Ectodermal cell (in vitro differentiated cells): ENCODE results near the gene KHK.
"Not testable (repeated sequence)": the region's sequence is repeated elsewhere in the genome, so short reads cannot be mapped to it uniquely, and the experiment has no call there.

ENCODE experiments used
- H3K27ac ChIP-seq: 2 replicates; pipeline ENCODE4 v1.7.0; 2013; ENCODE audit warnings: mild to moderate bottlenecking, low read depth, low read length; ENCODE audit not compliant: insufficient read depth, poor library complexity, severe bottlenecking
- H3K27me3 ChIP-seq: 2 replicates; pipeline ENCODE4 v1.7.0; 2013; ENCODE audit warnings: mild to moderate bottlenecking, low read length; ENCODE audit not compliant: insufficient read depth, control insufficient read depth, poor library complexity, severe bottlenecking
- H3K36me3 ChIP-seq: one replicate; pipeline ENCODE4 v1.7.0; 2013; ENCODE audit warnings: low read length; ENCODE audit not compliant: control insufficient read depth, insufficient read depth
- H3K4me1 ChIP-seq: one replicate; pipeline ENCODE4 v1.7.0; 2013; ENCODE audit warnings: low read length; ENCODE audit not compliant: control insufficient read depth, insufficient read depth
- H3K4me3 ChIP-seq: 2 replicates; pipeline ENCODE4 v1.7.0; 2013; ENCODE audit warnings: low read depth, low read length, control low read depth; ENCODE audit not compliant: insufficient read depth
- H3K9me3 ChIP-seq: 2 replicates; pipeline ENCODE4 v1.7.0; 2013; ENCODE audit warnings: mild to moderate bottlenecking, low read length, moderate library complexity; ENCODE audit not compliant: control insufficient read depth
- WGBS, 2 experiments: methylation state at CpG; one replicate each; pipeline ENCODE4 v1.1.7; 2013; ENCODE audit warnings: missing lambda C conversion rate in 2 of 2; 5-methylcytosine and 5-hydroxymethylcytosine counted together

The KHK gene

GRCh38 chr2:27096748-27097297 lies 10.3 kb downstream of the KHK start:
- Histone ChIP-seq H3K27me3 (no peaks in the 10 kb centered on the region), H3K4me1 (peaks cover 5% of the 10 kb centered on the region), H3K27ac (no peak overlapping the region), H3K4me3 (no peak overlapping the region), H3K36me3 (no peaks in the 10 kb centered on the region), H3K9me3 (no peaks in the 10 kb centered on the region)
- 86 to 89% methylated on average over 3 of the region's 3 CpGs for WGBS, 2 experiments

- Histone ChIP-seq H3K4me3 (no peak overlapping the region), H3K36me3 (no peaks in the 10 kb centered on the region), H3K27ac (no peak overlapping the region), H3K27me3 (no peaks in the 10 kb centered on the region), H3K4me1 (peaks cover 5% of the 10 kb centered on the region), H3K9me3 (no peaks in the 10 kb centered on the region)
- WGBS, 2 experiments = 93% methylated on average over 14 of the region's 14 CpGs
Observed at GRCh38 chr2:27097341-27097740, 10.8 kb downstream of the KHK start.

GRCh38 chr2:27099334-27099955 lies 12.9 kb downstream of the KHK start:
- Histone ChIP-seq H3K4me3 (no peak overlapping the region), H3K27ac (no peak overlapping the region), H3K4me1 (peaks cover 5% of the 10 kb centered on the region), H3K36me3 (no peaks in the 10 kb centered on the region), H3K27me3 (no peaks in the 10 kb centered on the region), H3K9me3 (no peaks in the 10 kb centered on the region)
- WGBS, 2 experiments = 93 to 95% methylated on average over 19 of the region's 19 CpGs

- 86 to 92% methylated on average over 10 of the region's 10 CpGs for WGBS, 2 experiments
- H3K36me3 ChIP-seq = no peaks in the 10 kb centered on the region
- H3K27me3 ChIP-seq = no peaks in the 10 kb centered on the region
- no peak overlapping the region for H3K4me3 ChIP-seq
- no peak overlapping the region for H3K27ac ChIP-seq
- H3K4me1 ChIP-seq = peaks cover 5% of the 10 kb centered on the region
- H3K9me3 ChIP-seq = no peaks in the 10 kb centered on the region
Observed at GRCh38 chr2:27100036-27100435, 13.5 kb downstream of the KHK start.

- Histone ChIP-seq H3K27me3 (no peaks in the 10 kb centered on the region), H3K27ac (no peak overlapping the region), H3K36me3 (no peaks in the 10 kb centered on the region), H3K4me1 (peaks cover 5% of the 10 kb centered on the region), H3K4me3 (no peak overlapping the region), H3K9me3 (no peaks in the 10 kb centered on the region)
- 84 to 91% methylated on average over 5 of the region's 5 CpGs for WGBS, 2 experiments
Observed at GRCh38 chr2:27102329-27102728, 15.8 kb downstream of the KHK start.

- Histone ChIP-seq H3K27me3 (no peaks in the 10 kb centered on the region), H3K36me3 (no peaks in the 10 kb centered on the region), H3K4me1 (no peaks in the 10 kb centered on the region), H3K9me3 (no peaks in the 10 kb centered on the region), H3K4me3 (no peak overlapping the region), H3K27ac (no peak overlapping the region)
- WGBS, 2 experiments = 90 to 95% methylated on average over 3 of the region's 3 CpGs
Observed at GRCh38 chr2:27105981-27106380, 19.4 kb downstream of the KHK start.

- Histone ChIP-seq H3K27ac (no peak overlapping the region), H3K4me3 (no peak overlapping the region), H3K27me3 (no peaks in the 10 kb centered on the region), H3K4me1 (no peaks in the 10 kb centered on the region), H3K36me3 (no peaks in the 10 kb centered on the region), H3K9me3 (no peaks in the 10 kb centered on the region)
- 80 to 85% methylated on average over 1 of the region's 2 CpGs for WGBS, 2 experiments
Observed at GRCh38 chr2:27108221-27108620, 21.6 kb downstream of the KHK start.

GRCh38 chr2:27109083-27109482 lies 22.5 kb downstream of the KHK start:
- 89 to 96% methylated on average over 3 of the region's 3 CpGs for WGBS, 2 experiments

GRCh38 chr2:27110603-27111352 lies 24.2 kb downstream of the KHK start:
- H3K9me3 ChIP-seq, H3K27me3 ChIP-seq, H3K4me3 ChIP-seq, H3K4me1 ChIP-seq, H3K36me3 ChIP-seq, H3K27ac ChIP-seq: not testable (repeated sequence)
- WGBS, 2 experiments = 92 to 93% methylated on average over 24 of the region's 24 CpGs

More at GRCh38 chr2:27109083-27109482, 22.5 kb downstream of the KHK start:
- H3K36me3 ChIP-seq = no peaks in the 10 kb centered on the region
- no peaks in the 10 kb centered on the region for H3K4me1 ChIP-seq
- H3K4me3 ChIP-seq = no peak overlapping the region
- H3K27ac ChIP-seq = no peak overlapping the region
- no peaks in the 10 kb centered on the region for H3K9me3 ChIP-seq
- H3K27me3 ChIP-seq = no peaks in the 10 kb centered on the region

- H3K9me3 ChIP-seq, H3K36me3 ChIP-seq, H3K4me1 ChIP-seq, H3K4me3 ChIP-seq, H3K27ac ChIP-seq, H3K27me3 ChIP-seq: not testable (repeated sequence)
- WGBS, 2 experiments = 95 to 96% methylated on average over 49 of the region's 49 CpGs
Observed at GRCh38 chr2:27111392-27112078, 25.0 kb downstream of the KHK start.
